Bronchial epithelial cell (primary cell): ENCODE results near the gene SLU7. TPM values are rescaled to one million over a fixed set of nuclear protein-coding genes. Genes with fewer than 3 reads are reported as not detected.

Experiments used
- DNase-seq: peaks from one replicate; pipeline ENCODE4 v3.0.0-alpha.2; 2010; ENCODE audit warnings: low read depth
- FAIRE-seq: peaks from 2 replicates; lab custom pipeline; 2011; peaks lifted over from hg19 to GRCh38; lab: Jason Lieb, UNC
- H3K27me3 ChIP-seq: 2 replicates; pipeline ENCODE4 v1.5.1; 2011; ENCODE audit warnings: low read length; ENCODE audit not compliant: control insufficient read depth, insufficient read depth
- H3K36me3 ChIP-seq: 2 replicates; pipeline ENCODE4 v1.5.1; 2011; ENCODE audit warnings: low read length; ENCODE audit not compliant: control insufficient read depth, insufficient read depth
- H3K4me3 ChIP-seq: 2 replicates; pipeline ENCODE4 v1.5.1; 2011; ENCODE audit warnings: mild to moderate bottlenecking, low read depth, low read length, control low read depth
- CTCF ChIP-seq: IDR thresholded peaks from 2 replicates; pipeline ENCODE4 v1.5.1; 2011; ENCODE audit warnings: mild to moderate bottlenecking, moderate library complexity, low read length, control low read depth, inconsistent platforms; ENCODE audit not compliant: insufficient read depth, severe bottlenecking
- total RNA-seq: library from RNA; depleted of rRNA; stranded (reverse); fragments of >200 nt; gene quantifications from 2 replicates; pipeline ENCODE4 v1.2.1, GENCODE V29; 2014

SLU7 gene
- total RNA-seq, 1 donor from 2014 or later: 51.3 TPM

DNA sequence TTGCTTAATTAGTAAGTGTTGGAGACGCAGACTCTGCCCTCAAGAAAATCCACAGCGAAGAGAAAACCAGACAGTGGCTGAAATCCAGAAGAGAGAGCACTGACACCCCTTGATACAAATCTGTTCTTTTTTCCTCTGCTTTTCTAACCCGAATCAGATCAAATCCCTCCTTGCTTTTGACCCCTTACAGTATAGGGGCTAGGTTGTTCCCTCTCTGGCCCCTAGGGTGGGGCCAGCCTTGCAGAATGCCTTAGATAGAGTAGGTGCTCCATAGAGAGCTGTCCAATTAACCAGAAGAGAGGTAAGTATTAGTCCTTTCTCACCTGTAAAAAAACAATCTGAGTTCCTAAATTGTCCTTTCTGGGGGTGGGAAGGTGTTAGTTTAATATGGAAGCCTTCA, 58.6 kb downstream of the SLU7 start:
- no peaks in the 10 kb centered on the region for H3K36me3 ChIP-seq
- FAIRE-seq (no peak), DNase-seq (no peak)
- no peaks in the 10 kb centered on the region for H3K27me3 ChIP-seq
- no peak overlapping the region for H3K4me3 ChIP-seq
- TF ChIP-seq CTCF: no peak

- FAIRE-seq (no peak), DNase-seq (no peak)
- Histone ChIP-seq H3K36me3 (no peaks in the 10 kb centered on the region), H3K4me3 (no peak overlapping the region), H3K27me3 (no peaks in the 10 kb centered on the region)
- TF ChIP-seq CTCF: no peak
Measured at GRCh38 chr5:160359816-160360215, 59.1 kb downstream of the SLU7 start.

DNA sequence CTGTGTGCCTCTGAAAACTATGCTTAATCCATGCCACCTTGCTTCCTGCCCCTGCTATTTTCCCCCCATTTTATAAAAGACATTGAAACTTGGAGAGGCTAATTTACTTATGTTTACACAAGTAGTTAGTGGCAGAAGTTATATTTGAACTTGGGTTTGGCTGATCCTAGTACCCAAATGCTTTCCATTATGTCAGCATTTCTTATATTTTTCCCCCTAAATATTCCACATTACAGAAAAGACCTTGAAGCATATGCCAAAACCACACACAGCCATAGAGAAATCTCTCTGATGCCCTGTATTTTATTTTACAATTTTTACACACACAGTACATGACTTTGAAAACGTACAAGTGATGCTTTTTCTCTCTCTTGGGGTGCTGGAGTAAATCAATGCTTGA, 59.6 kb downstream of the SLU7 start:
- TF ChIP-seq CTCF: no peak
- no peak for DNase-seq
- no peak for FAIRE-seq
- no peaks in the 10 kb centered on the region for H3K36me3 ChIP-seq
- H3K27me3 ChIP-seq: no peaks in the 10 kb centered on the region
- H3K4me3 ChIP-seq: no peak overlapping the region

- H3K27me3 ChIP-seq: no peaks in the 10 kb centered on the region
- no peak for DNase-seq
- no peak for FAIRE-seq
- H3K36me3 ChIP-seq: no peaks in the 10 kb centered on the region
- TF ChIP-seq CTCF: no peak
- no peak overlapping the region for H3K4me3 ChIP-seq
Measured at GRCh38 chr5:160357861-160358411, 60.9 kb downstream of the SLU7 start.

DNA sequence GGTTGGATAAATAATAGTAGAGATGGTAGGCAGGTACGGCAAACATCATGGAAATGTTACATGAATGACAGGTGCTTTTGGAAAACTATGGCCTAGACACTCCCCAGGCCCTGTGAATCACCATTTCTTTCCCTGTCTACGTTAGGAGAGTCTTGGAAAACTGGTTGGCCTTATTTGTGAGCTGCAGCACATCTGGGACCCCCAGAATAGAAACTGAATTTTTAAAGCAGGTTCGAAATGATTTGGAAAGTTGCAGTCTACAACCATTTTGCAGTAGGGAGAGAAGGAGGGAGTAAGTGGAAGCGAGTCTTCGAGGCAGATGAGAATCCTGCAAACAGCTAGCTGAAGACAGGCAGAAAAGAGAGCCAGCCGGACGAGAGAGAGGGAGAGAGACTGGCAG, 61.5 kb downstream of the SLU7 start:
- H3K4me3 ChIP-seq: no peak overlapping the region
- no peak for FAIRE-seq
- no peaks in the 10 kb centered on the region for H3K27me3 ChIP-seq
- no peak for TF ChIP-seq CTCF
- DNase-seq: no peak
- H3K36me3 ChIP-seq: no peaks in the 10 kb centered on the region
